ENCODE data around the gene ERBB4. TPM values are rescaled to one million over a fixed set of nuclear protein-coding genes. Genes with fewer than 3 reads are reported as not detected.

Gene ERBB4
- total and polyA plus RNA-seq, 7 donors: 0.07 to 7.5 (median 2.0) TPM

DNA sequence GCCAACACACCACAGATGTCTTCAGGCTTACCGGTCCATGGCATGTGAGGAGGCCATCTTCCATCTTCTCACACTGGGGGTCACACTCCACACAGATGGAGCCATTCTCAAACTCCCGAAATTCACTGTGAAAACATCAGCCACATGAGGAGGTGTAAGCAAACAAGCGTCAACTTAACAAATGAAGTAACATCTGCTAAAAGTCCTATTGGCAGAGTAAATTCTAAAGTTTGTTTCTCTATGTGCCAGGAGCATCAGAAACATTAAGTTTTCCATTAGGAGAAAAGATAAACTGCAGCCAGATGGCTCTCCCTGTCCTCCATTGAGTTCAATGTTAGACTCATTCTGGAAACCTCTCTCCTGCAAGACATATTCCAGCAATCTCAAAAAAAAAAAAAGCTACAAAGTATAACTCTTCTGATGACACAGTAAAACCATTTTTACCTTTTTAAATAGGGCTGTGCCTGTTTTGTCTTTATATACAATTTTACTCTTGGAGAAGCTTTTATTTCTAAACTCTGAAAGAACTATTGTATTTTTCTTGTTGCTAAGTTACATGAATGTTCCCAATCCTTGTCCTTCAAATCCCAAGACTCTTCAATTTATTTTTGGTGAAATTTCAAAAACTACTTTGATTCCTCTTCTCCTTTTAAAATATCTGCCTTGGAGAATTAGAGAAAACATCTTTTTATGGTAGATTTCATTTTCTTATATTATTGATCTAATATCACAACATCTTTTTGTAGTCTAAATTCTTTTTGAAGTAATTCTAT lies 865.3 kb downstream of the ERBB4 start:
- no peak overlapping the region for H3K27ac ChIP-seq
- DNase-seq (no peak), ATAC-seq (no peak)
- intact Hi-C loops (cut with DNase I): no loop called here
- no peaks in the 10 kb centered on the region for H3K36me3 ChIP-seq (ENCODE audit: insufficient read depth in 1 of 2, low read depth in 1 of 2)
- no peaks in the 10 kb centered on the region for H3K9me3 ChIP-seq
- TF ChIP-seq, protein P1, sequence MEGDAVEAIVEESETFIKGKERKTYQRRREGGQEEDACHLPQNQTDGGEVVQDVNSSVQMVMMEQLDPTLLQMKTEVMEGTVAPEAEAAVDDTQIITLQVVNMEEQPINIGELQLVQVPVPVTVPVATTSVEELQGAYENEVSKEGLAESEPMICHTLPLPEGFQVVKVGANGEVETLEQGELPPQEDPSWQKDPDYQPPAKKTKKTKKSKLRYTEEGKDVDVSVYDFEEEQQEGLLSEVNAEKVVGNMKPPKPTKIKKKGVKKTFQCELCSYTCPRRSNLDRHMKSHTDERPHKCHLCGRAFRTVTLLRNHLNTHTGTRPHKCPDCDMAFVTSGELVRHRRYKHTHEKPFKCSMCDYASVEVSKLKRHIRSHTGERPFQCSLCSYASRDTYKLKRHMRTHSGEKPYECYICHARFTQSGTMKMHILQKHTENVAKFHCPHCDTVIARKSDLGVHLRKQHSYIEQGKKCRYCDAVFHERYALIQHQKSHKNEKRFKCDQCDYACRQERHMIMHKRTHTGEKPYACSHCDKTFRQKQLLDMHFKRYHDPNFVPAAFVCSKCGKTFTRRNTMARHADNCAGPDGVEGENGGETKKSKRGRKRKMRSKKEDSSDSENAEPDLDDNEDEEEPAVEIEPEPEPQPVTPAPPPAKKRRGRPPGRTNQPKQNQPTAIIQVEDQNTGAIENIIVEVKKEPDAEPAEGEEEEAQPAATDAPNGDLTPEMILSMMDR (IDR thresholded peaks at IDR 0.05): no peak
- no peaks in the 10 kb centered on the region for H3K4me1 ChIP-seq
- WGBS, 3 donors: 63 to 76% (median 72%) methylated on average over 3 of the region's 3 CpGs
- H3K27me3 ChIP-seq (ENCODE audit: insufficient read depth in 3 of 3, low read length in 2 of 3): no peaks in the 10 kb centered on the region
- no peak overlapping the region for H3K4me3 ChIP-seq

DNA sequence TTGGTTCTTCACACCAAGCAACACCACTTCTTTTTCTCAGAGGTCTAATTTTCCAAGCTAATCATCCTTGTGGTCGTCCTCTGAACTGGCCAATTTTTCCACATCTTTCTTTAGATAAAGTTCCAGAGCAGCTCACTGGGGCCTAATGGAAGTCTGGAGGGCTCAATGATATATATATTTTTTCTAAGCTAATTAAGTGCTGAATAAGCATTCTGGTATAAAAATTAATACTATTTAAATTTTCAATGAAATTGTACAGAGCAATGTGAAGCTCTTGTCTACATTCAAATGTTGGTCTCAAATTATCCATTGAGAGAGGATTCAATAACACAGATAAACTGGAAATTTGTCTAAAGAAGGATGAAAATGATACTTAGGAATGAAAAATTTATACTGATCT lies 866.6 kb downstream of the ERBB4 start:
- Histone ChIP-seq H3K36me3 (ENCODE audit: insufficient read depth in 1 of 2, low read depth in 1 of 2) (no peaks in the 10 kb centered on the region), H3K27me3 (ENCODE audit: insufficient read depth in 3 of 3, low read length in 2 of 3) (no peaks in the 10 kb centered on the region), H3K4me3 (no peak overlapping the region), H3K27ac (no peak overlapping the region), H3K4me1 (no peaks in the 10 kb centered on the region), H3K9me3 (no peaks in the 10 kb centered on the region)
- no peak for ATAC-seq
- WGBS, 3 donors: 68 to 78% (median 76%) methylated on average over 1 of the region's 1 CpG
- no peak for DNase-seq
- TF ChIP-seq, protein P1 (IDR thresholded peaks at IDR 0.05): no peak
- intact Hi-C loops (cut with DNase I): no loop called here

DNA sequence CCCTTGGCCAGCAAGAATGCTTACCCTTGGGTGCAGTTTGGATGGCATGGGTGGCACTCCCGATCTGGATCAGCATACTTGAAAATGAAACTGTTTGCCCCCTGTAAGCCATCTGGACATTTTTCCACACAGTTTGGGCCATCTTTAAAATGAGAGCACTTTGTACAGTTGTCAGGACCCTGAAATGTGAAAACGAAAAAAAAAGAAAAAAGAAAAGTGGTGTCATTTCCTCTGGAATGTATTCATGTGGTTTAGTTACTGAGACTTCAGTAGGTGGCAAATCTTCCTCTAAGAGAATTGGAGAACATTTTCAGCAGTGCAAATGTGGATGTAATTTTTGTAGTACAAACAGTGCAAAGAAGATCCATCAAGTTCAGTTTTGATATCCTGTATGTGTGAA lies 873.3 kb downstream of the ERBB4 start:
- ATAC-seq: no peak
- TF ChIP-seq, protein P1 (IDR thresholded peaks at IDR 0.05): no peak
- WGBS, 3 donors: 63 to 76% (median 74%) methylated on average over 2 of the region's 2 CpGs

DNA sequence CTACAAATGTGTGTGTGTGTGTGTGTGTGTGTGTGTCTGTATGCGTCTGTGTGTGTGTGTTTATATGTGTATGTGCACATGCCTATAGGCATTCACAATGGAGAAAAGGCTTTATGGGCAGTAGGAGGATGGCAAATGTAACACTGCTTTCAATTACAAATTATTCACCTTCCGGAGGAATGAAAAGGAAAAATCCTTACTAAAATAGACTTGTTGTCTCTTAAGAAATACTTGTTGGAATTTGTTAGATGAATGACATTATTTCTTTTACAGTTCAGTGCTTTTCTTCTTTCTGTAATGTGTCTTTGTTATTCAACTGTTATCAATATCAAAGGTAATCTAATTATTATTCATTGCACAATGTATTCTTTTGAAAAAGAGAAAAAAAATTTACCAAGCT lies 874.3 kb downstream of the ERBB4 start:
- ATAC-seq: no peak

More for the DNA sequence above, 873.3 kb downstream of the ERBB4 start:
- no peak overlapping the region for H3K27ac ChIP-seq
- H3K4me1 ChIP-seq: no peaks in the 10 kb centered on the region
- DNase-seq: no peak
- intact Hi-C loops (cut with DNase I): no loop called here
- no peaks in the 10 kb centered on the region for H3K36me3 ChIP-seq (ENCODE audit: insufficient read depth in 1 of 2, low read depth in 1 of 2)
- no peak overlapping the region for H3K4me3 ChIP-seq
- H3K27me3 ChIP-seq (ENCODE audit: insufficient read depth in 3 of 3, low read length in 2 of 3): no peaks in the 10 kb centered on the region
- H3K9me3 ChIP-seq: no peaks in the 10 kb centered on the region

More for the DNA sequence above, 874.3 kb downstream of the ERBB4 start:
- Histone ChIP-seq H3K4me3 (no peak overlapping the region), H3K27me3 (ENCODE audit: insufficient read depth in 3 of 3, low read length in 2 of 3) (no peaks in the 10 kb centered on the region), H3K9me3 (no peaks in the 10 kb centered on the region), H3K4me1 (no peaks in the 10 kb centered on the region), H3K36me3 (ENCODE audit: insufficient read depth in 1 of 2, low read depth in 1 of 2) (no peaks in the 10 kb centered on the region), H3K27ac (no peak overlapping the region)
- WGBS, 3 donors: 70 to 76% (median 75%) methylated on average over 2 of the region's 2 CpGs
- intact Hi-C loops (cut with DNase I): no loop called here
- no peak for DNase-seq
- TF ChIP-seq, protein P1 (IDR thresholded peaks at IDR 0.05): no peak
